HG03565 (cell line): ENCODE measurements around the gene METTL25B.

ENCODE experiments used
- ATAC-seq: cut with Tn5 transposase; IDR thresholded peaks from one replicate; pipeline ENCODE4 v1.9.1; 2021; ENCODE audit warnings: mild to moderate bottlenecking, moderate library complexity; ENCODE audit not compliant: unreplicated experiment

The METTL25B gene

DNA sequence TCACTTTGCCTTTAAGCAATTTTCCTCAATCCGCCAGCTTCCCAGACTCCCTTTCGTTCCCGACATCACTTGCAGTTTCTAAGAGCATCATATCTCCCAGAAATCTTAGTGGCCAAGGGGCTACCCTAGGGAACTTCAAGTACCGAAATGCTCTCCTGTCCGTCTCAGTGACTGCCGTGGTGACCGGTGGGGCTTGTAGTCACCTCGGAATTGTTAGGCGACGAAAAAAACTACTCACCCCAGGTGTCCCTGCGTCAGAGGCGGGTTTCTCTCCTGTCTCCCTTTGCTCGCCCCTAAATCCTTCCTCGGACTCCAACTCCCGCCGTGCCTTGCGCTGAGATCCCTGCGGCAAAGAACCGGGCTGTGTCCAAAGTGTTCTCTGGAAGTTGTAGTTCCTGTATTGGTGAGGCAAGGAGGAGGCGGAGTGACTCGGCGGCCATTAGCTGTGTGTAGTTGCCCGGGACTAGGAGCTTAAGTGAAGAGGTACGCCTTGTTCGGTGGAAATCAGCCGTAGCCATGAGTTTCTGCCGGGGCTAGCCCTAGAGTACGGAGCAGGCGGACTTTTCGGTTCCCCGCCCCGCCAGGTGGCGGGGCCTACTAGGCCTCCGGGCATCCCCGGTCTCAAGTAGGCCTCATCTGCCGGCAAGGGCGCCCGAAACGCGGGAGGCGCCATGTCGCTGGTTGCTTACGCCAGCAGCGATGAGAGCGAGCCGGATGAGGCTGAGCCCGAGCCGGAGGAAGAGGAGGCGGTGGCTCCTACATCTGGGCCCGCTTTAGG, 39.0 kb downstream of the METTL25B start, which contains the start of gene PRCC:
PRCC (plus strand) TSS at position 435 of the 778 bp plus-strand sequence; CDS start at position 672, 237 bp downstream.
- ATAC-seq: peak; percentile 86

DNA sequence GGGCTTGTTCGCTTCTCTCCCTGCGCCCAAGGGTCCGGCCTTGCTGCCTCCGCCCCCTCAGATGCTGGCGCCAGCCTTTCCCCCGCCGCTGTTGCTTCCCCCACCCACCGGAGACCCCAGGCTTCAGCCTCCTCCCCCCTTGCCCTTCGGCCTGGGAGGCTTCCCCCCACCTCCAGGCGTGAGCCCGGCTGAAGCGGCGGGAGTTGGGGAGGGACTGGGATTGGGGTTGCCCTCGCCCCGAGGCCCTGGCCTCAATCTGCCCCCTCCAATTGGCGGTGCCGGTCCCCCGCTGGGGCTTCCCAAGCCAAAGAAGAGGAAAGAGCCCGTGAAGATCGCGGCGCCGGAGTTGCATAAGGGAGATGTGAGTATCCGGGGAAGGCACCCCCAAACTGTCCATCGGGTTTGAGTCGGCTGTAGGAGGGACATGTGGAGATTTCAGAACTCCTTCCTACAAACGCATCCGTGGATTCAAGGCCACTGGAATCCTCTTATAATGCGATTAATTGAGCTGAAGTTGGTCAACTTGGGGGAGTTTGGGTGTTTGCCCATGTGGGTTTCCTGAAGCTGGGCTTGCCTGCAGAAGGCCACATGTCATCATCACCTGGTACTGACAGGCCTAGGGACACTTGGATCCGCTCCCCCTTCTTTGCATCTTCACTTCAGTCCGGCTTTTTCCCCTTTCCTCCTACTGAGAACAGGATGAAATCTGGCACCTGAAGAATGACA, 39.8 kb downstream of the METTL25B start:
- peak; percentile 3 for ATAC-seq

DNA sequence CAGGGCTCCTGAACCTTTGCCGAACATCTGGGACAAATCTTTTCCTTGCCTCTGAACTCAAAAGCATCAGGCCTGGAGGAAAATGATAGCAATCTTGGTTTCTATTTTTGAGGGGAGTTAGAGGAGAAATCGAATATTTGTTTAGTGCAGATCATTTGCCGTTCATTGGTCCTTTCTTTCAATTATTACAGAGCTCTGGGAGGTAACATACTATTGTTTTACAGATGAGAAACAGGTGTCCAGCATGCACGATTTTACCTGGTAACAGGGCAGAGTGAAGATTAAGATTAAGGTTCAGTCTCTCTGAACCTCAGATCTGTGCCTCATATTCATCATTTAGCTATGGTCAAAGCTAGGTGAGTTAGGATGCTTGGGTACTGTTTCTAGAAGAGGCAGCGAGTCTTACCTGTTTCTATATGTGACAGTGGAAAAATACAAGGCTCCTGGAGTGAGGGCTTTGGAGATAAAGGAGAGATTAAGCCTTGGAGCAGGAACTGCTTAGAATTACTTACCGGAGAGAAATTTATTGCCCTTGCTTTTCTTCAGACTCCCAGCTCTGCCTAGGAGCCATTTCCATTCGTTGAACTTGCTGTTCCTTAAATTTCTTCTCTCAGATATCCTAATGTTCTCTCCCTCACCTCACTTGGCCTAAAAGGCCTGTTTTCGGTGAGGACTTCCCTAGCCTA, 40.5 kb downstream of the METTL25B start:
- no peak for ATAC-seq

DNA sequence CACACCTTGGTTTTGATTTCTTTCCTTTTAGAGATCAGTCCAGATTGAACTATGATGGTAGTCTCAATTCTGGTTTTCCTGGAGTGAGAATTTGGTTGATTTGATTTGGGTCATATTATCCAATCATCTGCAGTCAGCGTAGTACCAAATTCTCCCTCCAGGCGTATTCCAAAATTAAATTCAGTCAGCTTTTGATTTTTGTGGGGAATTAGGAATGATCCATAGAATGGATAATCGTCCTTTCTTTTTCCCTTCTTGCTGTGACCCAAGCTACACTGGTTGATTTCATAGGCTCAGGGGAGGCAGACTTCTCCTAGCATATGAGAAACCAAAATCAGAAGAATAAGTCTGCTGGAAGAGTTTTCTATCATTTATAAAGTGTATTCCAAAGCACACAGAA, 44.0 kb downstream of the METTL25B start:
- ATAC-seq: no peak

DNA sequence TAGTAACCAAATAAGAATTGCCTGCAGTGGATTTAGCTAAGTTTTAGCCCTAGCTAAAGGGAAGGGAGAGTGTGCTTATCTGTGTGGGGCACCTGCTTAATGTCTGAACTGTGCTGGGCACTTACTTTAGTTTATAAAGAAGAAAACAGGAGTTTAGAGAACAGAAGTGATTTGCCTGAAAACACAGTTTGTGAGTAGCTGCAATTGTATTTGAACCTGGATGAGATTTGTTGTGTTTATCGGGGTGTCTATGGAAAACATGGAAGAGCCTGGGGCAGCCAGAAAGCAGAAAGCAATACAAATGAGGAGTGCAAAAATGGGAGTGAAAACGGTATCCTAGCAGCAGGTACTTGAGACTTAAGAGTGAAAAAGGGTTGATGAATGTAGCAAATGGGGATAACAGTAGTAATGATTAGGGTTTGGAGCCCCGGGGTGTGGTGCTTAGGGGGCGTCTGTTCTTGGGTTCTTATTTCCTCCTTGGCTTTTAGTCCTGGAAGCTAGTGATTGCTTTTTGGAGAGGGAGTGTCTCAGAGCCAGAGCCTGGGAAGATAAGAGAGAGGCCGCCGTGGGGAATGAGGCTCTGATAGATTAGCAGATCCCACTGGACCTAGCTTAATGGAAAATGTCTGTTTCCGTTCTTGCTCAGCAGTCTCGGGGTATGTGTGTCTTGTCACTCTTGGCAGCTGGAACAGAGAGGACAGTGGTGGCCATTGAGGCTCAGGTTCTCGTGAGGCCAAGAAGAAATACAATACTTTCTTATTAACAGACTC, 44.6 kb downstream of the METTL25B start:
- ATAC-seq: no peak

DNA sequence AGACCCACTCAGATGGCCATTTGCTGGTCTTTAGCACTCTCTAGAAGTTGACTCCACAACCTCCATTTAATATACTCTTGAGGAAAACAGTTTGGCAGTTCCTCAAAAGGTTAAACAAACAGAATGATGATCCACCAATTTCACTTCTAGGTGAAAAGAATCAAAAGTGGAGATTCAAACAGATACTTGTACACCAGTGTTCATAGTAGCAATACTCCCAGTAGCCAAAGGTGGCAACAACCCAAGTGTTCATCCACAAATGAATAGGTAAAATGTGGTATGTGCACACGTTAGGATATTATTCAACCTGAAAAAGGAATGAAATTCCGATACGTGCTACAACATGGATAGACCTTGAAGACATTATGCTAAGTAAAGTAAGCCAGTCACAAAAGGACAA, 45.3 kb downstream of the METTL25B start:
- no peak for ATAC-seq

DNA sequence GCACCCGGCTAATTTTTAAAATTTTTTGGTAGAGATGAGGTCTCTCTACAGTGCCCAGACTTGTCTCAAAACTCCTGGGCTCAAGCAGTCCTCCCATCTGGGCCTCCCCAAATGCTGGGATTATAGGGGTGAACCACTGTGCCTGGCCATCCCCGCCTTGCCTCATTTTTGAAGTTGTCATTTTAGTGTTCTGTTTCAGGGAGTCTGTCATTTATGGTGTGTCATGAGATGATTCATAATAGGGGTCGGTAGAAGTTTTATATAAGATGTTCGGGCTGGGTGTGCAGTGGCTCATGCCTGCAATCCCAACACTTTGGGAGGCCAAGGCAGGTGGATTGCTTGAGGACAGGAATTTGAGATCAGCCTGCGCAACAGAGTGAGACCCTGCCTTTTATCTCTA, 47.5 kb downstream of the METTL25B start:
- no peak for ATAC-seq

DNA sequence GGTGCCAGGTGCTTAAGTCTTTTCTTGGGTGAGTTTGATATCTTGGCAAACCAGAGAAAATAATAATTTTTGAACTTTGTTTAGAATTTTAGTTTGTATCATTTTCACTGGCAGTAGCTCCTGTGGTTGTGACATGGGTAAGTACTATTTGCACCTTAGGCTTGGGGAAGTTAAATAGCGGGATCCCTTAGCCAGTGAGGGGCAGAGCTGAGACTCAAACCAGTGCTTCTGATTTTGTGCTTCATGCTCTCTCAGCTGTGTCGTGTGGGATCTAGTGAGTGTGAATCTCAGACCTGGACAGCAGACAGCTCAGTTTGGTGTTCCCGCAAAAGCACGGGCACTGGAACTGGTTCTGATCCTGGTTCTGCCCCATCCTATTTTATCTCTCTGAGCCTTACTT, 48.7 kb downstream of the METTL25B start:
- no peak for ATAC-seq

DNA sequence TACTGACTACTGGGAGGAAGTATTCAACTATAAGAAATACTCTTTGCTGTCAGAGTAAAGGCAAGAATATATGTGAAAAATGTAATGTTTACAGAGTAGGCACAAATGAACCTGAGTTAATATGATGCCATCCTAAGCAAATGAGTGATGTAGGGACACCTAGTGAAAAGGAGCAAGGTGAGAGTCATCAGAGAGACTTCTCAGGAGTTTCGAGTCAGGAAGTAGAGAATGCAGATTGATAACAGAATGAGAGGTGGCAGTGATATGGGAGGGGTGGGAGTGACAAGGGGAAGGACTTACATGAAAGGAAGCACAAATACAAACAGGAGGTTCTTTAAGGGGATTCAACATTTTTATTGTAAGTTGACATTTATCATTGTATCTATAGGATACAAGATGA, 49.3 kb downstream of the METTL25B start:
- no peak for ATAC-seq

DNA sequence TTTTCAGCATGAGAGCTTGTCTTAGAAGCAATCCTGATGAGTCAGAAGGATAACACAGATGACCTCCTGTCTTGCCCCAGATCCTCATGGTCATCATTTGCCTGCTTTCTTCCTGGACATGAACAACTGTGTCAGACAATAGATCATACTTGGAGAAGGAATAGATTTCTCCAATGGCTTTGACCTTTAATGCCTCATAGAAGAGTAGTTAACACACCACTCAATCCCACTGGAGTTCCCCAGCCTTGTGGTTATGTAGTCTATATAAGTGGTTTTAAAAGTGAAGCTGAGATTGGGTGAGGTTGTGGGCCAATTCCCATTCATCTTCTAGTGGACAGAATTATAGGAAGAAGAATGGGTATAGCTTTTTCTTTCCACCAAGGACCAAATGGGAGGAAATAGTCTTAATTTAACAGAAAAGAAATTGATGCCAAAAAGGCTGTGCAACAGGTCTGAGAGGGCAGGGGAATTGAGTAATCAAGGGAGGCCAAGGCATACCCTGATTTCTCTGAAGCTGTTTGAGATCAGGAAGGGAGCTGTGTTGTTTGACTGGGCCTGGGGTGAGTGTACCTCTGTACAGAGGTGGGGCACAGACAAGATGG, 53.4 kb downstream of the METTL25B start:
- no peak for ATAC-seq

DNA sequence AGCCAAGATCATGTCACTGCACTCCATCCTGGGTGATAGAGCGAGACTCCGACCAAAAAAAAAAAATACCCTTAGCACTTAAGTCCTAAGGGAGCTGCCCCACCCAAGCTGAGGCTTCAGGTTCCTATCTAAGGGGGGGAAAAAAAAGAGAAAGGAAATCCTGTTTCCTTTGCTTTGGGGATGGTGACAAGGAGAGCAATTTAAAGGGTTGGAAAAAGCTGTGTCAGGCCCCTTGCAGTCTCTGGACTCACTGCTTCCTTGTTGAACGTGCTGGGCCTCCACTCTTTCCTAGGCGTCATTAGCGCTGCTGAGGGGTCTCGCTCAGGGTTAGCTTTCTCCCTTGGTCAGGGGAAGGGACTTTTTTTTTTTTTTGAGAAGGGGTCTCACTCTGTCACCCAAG, 57.2 kb downstream of the METTL25B start:
- no peak for ATAC-seq
